SK-N-SH treated with all-trans-retinoic acid at 6 μM for 48 hours (cell line): Measurements from ENCODE around the gene RASAL1.

ENCODE experiments used
- ATAC-seq: fragments of 200-7000 bp; cut with Tn5 transposase; 3 replicates; pipeline ENCODE4 v1.9.1; 2020; ENCODE audit warnings: mild to moderate bottlenecking, moderate library complexity
- ARNTL ChIP-seq: fragments of 450-650 bp; formaldehyde crosslinking; IDR thresholded peaks from 2 replicates; pipeline ENCODE4 v1.5.0; 2020; ENCODE audit warnings: low read depth, mild to moderate bottlenecking, moderate library complexity, borderline replicate concordance
- BACH2 ChIP-seq: fragments of 250-450 bp; sonication (Bioruptor Pico); IDR thresholded peaks from 2 replicates; pipeline ENCODE4 v1.9.0; 2021; ENCODE audit warnings: mild to moderate bottlenecking, borderline replicate concordance
- CREB5 ChIP-seq: fragments of 250-450 bp; sonication (Bioruptor Pico); IDR thresholded peaks from 2 replicates; pipeline ENCODE4 v1.5.1; 2020; ENCODE audit warnings: low read depth, mild to moderate bottlenecking, moderate library complexity
- CSRNP3 ChIP-seq: fragments of 250-450 bp; sonication (Bioruptor Pico); IDR thresholded peaks from 2 replicates; pipeline ENCODE4 v1.5.1; 2021; ENCODE audit warnings: mild to moderate bottlenecking, moderate library complexity
- GLIS3 ChIP-seq: fragments of 250-450 bp; sonication (Bioruptor Pico); IDR thresholded peaks from 2 replicates; pipeline ENCODE4 v1.5.0; 2020; ENCODE audit warnings: mild to moderate bottlenecking, moderate library complexity
- ISL1 ChIP-seq: fragments of 250-450 bp; sonication (Bioruptor Pico); IDR thresholded peaks from 2 replicates; pipeline ENCODE4 v2.1.2; 2022; ENCODE audit warnings: mild to moderate bottlenecking, moderate library complexity
- OSR1 ChIP-seq: fragments of 250-450 bp; sonication (Bioruptor Pico); IDR thresholded peaks from 2 replicates; pipeline ENCODE4 v1.8.0; 2022; ENCODE audit warnings: moderate library complexity, mild to moderate bottlenecking, inconsistent platforms
- POU6F1 ChIP-seq: fragments of 250-450 bp; sonication (Bioruptor Pico); IDR thresholded peaks from 2 replicates; pipeline ENCODE4 v1.8.0; 2021; ENCODE audit warnings: low read depth, mild to moderate bottlenecking, moderate library complexity, borderline replicate concordance
- PPARA ChIP-seq: fragments of 250-450 bp; sonication (Bioruptor Pico); IDR thresholded peaks from 2 replicates; pipeline ENCODE4 v1.5.0; 2020; ENCODE audit warnings: mild to moderate bottlenecking, borderline replicate concordance
- SNAI2 ChIP-seq: fragments of 250-450 bp; sonication (Bioruptor Pico); IDR thresholded peaks from 2 replicates; pipeline ENCODE4 v1.5.0; 2020; ENCODE audit warnings: mild to moderate bottlenecking, moderate library complexity
- TCF4 ChIP-seq: fragments of 250-450 bp; sonication (Bioruptor Pico); IDR thresholded peaks from 2 replicates; pipeline ENCODE4 v1.8.0; 2021; ENCODE audit warnings: mild to moderate bottlenecking, moderate library complexity, borderline replicate concordance
- TSHZ2 ChIP-seq: fragments of 250-450 bp; sonication (Bioruptor Pico); IDR thresholded peaks from 2 replicates; pipeline ENCODE4 v1.5.0; 2020; ENCODE audit warnings: mild to moderate bottlenecking, moderate library complexity
- ZC3H10 ChIP-seq: fragments of 250-450 bp; sonication (Bioruptor Pico); IDR thresholded peaks from 2 replicates; pipeline ENCODE4 v1.5.1; 2021; ENCODE audit warnings: mild to moderate bottlenecking, moderate library complexity
- ZFP3 ChIP-seq: fragments of 250-450 bp; sonication (Bioruptor Pico); IDR thresholded peaks from 2 replicates; pipeline ENCODE4 v1.5.0; 2020; ENCODE audit warnings: mild to moderate bottlenecking, moderate library complexity
- ZFP30 ChIP-seq: fragments of 450-650 bp; formaldehyde crosslinking; IDR thresholded peaks from 2 replicates; pipeline ENCODE4 v1.5.0; 2022; ENCODE audit warnings: mild to moderate bottlenecking, moderate library complexity
- ZNF565 ChIP-seq: fragments of 450-650 bp; formaldehyde crosslinking; conservative IDR thresholded peaks from 2 replicates; pipeline ENCODE4 v1.5.0; 2020; ENCODE audit warnings: low read depth, mild to moderate bottlenecking, moderate library complexity
- ZNF70 ChIP-seq: fragments of 450-650 bp; formaldehyde crosslinking; IDR thresholded peaks from 2 replicates; pipeline ENCODE4 v1.5.0; 2020; ENCODE audit warnings: mild to moderate bottlenecking, moderate library complexity

The RASAL1 gene

GRCh38 chr12:113054948-113055486, 80.5 kb downstream of the RASAL1 start:
- no peak for TF ChIP-seq ZNF70

GRCh38 chr12:113052326-113052725, 83.2 kb downstream of the RASAL1 start:
- ATAC-seq, result no peak

More at GRCh38 chr12:113054948-113055486, 80.5 kb downstream of the RASAL1 start:
- ATAC-seq, result no peak

GRCh38 chr12:113051759-113052158, 83.8 kb downstream of the RASAL1 start:
- TF ChIP-seq BACH2 (no peak), ISL1 (CRISPR knock-in tag) (no peak)
- no peak for ATAC-seq

More at GRCh38 chr12:113052326-113052725, 83.2 kb downstream of the RASAL1 start:
- no peak for TF ChIP-seq CSRNP3 (CRISPR knock-in tag)
- no peak for TF ChIP-seq ZNF70
- TF ChIP-seq POU6F1 (CRISPR knock-in tag), result no peak
- TF ChIP-seq TCF4, result no peak
- TF ChIP-seq ZFP3 (CRISPR knock-in tag), result no peak
- no peak for TF ChIP-seq GLIS3
- no peak for TF ChIP-seq ARNTL (CRISPR knock-in tag)
- no peak for TF ChIP-seq CREB5 (CRISPR knock-in tag)
- TF ChIP-seq ZNF565, result no peak
- TF ChIP-seq ISL1 (CRISPR knock-in tag), result no peak
- no peak for TF ChIP-seq SNAI2 (CRISPR knock-in tag)
- no peak for TF ChIP-seq PPARA (CRISPR knock-in tag)
- no peak for TF ChIP-seq ZFP30

- TF ChIP-seq CREB5 (CRISPR knock-in tag), result no peak
- TF ChIP-seq ARNTL (CRISPR knock-in tag), result no peak
- TF ChIP-seq BACH2, result no peak
- TF ChIP-seq TSHZ2 (CRISPR knock-in tag), result no peak
- no peak for TF ChIP-seq SNAI2 (CRISPR knock-in tag)
- no peak for TF ChIP-seq OSR1 (CRISPR knock-in tag)
- no peak for TF ChIP-seq ZFP3 (CRISPR knock-in tag)
- no peak for TF ChIP-seq ZC3H10 (CRISPR knock-in tag)
- ATAC-seq, result no peak
Observed at GRCh38 chr12:113050795-113051194, 84.8 kb downstream of the RASAL1 start.
